Keratinocyte (primary cell): ENCODE measurements around the gene CBFA2T3. TPM values are rescaled to one million over a fixed set of nuclear protein-coding genes. Genes with fewer than 3 reads are reported as not detected.

ENCODE experiments used
- DNase-seq: peaks from one replicate; pipeline ENCODE4 v3.0.0-alpha.2; 2011; ENCODE audit warnings: low read depth, missing footprints, low spot score
- FAIRE-seq: peaks from 2 replicates; lab custom pipeline; 2011; peaks lifted over from hg19 to GRCh38; lab: Jason Lieb, UNC
- H2AFZ ChIP-seq: 2 replicates; pipeline ENCODE4 v1.6.0; 2012; ENCODE audit warnings: low read length, control low read depth, inconsistent platforms; ENCODE audit not compliant: control insufficient read depth
- H3K27ac ChIP-seq: 2 replicates; pipeline ENCODE4 v1.5.1; 2011; ENCODE audit warnings: low read length; ENCODE audit not compliant: control insufficient read depth, insufficient read depth
- H3K27me3 ChIP-seq: 3 replicates; pipeline ENCODE4 v1.6.0; 2011; ENCODE audit warnings: low read length; ENCODE audit not compliant: control insufficient read depth, insufficient read depth; ENCODE audit errors: extremely low read depth
- H3K36me3 ChIP-seq, 2 experiments: 2 replicates in 1 of 2; 3 replicates in 1 of 2; pipeline ENCODE4 v1.5.1; 2011; ENCODE audit warnings: low read length in 2 of 2, mild to moderate bottlenecking in 1 of 2; ENCODE audit not compliant: control insufficient read depth in 2 of 2, insufficient read depth in 2 of 2; ENCODE audit errors: extremely low read depth in 1 of 2
- H3K4me1 ChIP-seq: 3 replicates; pipeline ENCODE4 v1.5.1; 2011; ENCODE audit warnings: low read length; ENCODE audit not compliant: control insufficient read depth, insufficient read depth; ENCODE audit errors: extremely low read depth
- H3K4me2 ChIP-seq: 3 replicates; pipeline ENCODE4 v1.6.0; 2011; ENCODE audit warnings: low read depth, low read length; ENCODE audit not compliant: control insufficient read depth, insufficient read depth; ENCODE audit errors: extremely low read depth
- H3K4me3 ChIP-seq, 3 experiments: fragments of 200-600 bp in 1 of 3; sonication (generic) in 1 of 3; 2 replicates in 2 of 3; 3 replicates in 1 of 3; pipeline ENCODE4 v1.5.1; 2011 to 2016; ENCODE audit warnings: low read length in 3 of 3, mild to moderate bottlenecking in 3 of 3, control low read depth in 2 of 3, inconsistent platforms in 1 of 3, low read depth in 1 of 3, mixed read lengths in 1 of 3, mixed run types in 1 of 3, moderate library complexity in 1 of 3; ENCODE audit not compliant: control insufficient read depth in 2 of 3, insufficient read depth in 2 of 3; ENCODE audit errors: extremely low read depth in 1 of 3
- H3K79me2 ChIP-seq: 2 replicates; pipeline ENCODE4 v1.6.0; 2012; ENCODE audit warnings: low read length; ENCODE audit not compliant: control insufficient read depth, insufficient read depth
- H3K9ac ChIP-seq: 3 replicates; pipeline ENCODE4 v1.6.0; 2011; ENCODE audit warnings: low read length; ENCODE audit not compliant: control insufficient read depth, insufficient read depth; ENCODE audit errors: extremely low read depth
- H3K9me1 ChIP-seq: 3 replicates; pipeline ENCODE4 v1.6.0; 2011; ENCODE audit warnings: low read length; ENCODE audit not compliant: control insufficient read depth, insufficient read depth; ENCODE audit errors: extremely low read depth
- H3K9me3 ChIP-seq: 2 replicates; pipeline ENCODE4 v1.5.1; 2012; ENCODE audit warnings: low read depth, low read length; ENCODE audit not compliant: control insufficient read depth
- H4K20me1 ChIP-seq: 3 replicates; pipeline ENCODE4 v1.6.0; 2011; ENCODE audit warnings: low read length; ENCODE audit not compliant: control insufficient read depth, insufficient read depth; ENCODE audit errors: extremely low read depth
- CTCF ChIP-seq, 3 experiments: IDR thresholded peaks in 1 of 3; conservative IDR thresholded peaks in 1 of 3; optimal IDR thresholded peaks in 1 of 3; 2 replicates in 2 of 3; 3 replicates in 1 of 3; pipeline versions ENCODE3 to v1.5.1; 2011; ENCODE audit warnings: low read length in 3 of 3, mild to moderate bottlenecking in 3 of 3, moderate library complexity in 2 of 3, control low read depth in 1 of 3, inconsistent platforms in 1 of 3; ENCODE audit not compliant: insufficient read depth in 2 of 3; ENCODE audit errors: extremely low read depth in 1 of 3
- EZH2 ChIP-seq: IDR thresholded peaks from one replicate; pipeline ENCODE4 v1.6.1; 2012; ENCODE audit warnings: inconsistent platforms, mild to moderate bottlenecking, low read length, moderate library complexity
- dilution Hi-C: fragments of 300-500 bp; cut with MboI; formaldehyde crosslinking; loops from one replicate; pipeline ENCODE4 v1.7.0; 2020; ENCODE audit warnings: low sequenced_read_pairs; ENCODE audit not compliant: extremely low pct_ligation_motif_present
- polyA plus RNA-seq, 5 experiments: library from polyadenylated mRNA; depleted of rRNA in 3 of 5; stranded (reverse) in 3 of 5; stranded (forward) in 1 of 5; unstranded in 1 of 5; fragments of >200 nt; gene quantifications; 1 replicate in 1 of 5; 2 replicates in 3 of 5; 3 replicates in 1 of 5; pipeline versions ENCODE4 v1.2.1 to v1.2.3, GENCODE V29; 2011 to 2012; ENCODE audit warnings: missing spikeins in 2 of 5, low read depth in 1 of 5, low replicate concordance in 1 of 5

CBFA2T3 gene
- polyA plus RNA-seq, 1 donor (not counting 4 experiments of a cell fraction or from before 2014, with no cell fraction given): 0.08 TPM

- Histone ChIP-seq H3K27ac (no peak overlapping the region), H2AFZ (no peak overlapping the region), H3K4me1 (peaks cover 11% of the 10 kb centered on the region), H3K9me1 (no peaks in the 10 kb centered on the region), H4K20me1 (no peaks in the 10 kb centered on the region), H3K36me3 (no peaks in the 10 kb centered on the region), H3K27me3 (peaks cover 31% of the 10 kb centered on the region), H3K9ac (no peak overlapping the region), H3K9me3 (no peaks in the 10 kb centered on the region), H3K4me3 (no peak overlapping the region), H3K4me2 (no peak overlapping the region), H3K79me2 (no peaks in the 10 kb centered on the region)
- FAIRE-seq: no peak
- TF ChIP-seq CTCF (optimal IDR thresholded peaks at IDR 0.05 in 1 of 3, IDR thresholded peaks at IDR 0.05 in 1 of 3, conservative IDR thresholded peaks at IDR 0.05 in 1 of 3; ENCODE audit: extremely low read depth in 1 of 3, insufficient read depth in 2 of 3, low read length in 3 of 3) (no peak), EZH2 (no peak)
- dilution Hi-C loops: no loop called here
- DNase-seq: no peak
Measured at GRCh38 chr16:88874938-88875599, 101.9 kb downstream of the CBFA2T3 start.

GRCh38 chr16:88872650-88873331, 104.2 kb downstream of the CBFA2T3 start:
- no peak for TF ChIP-seq EZH2
- no peak for TF ChIP-seq CTCF (optimal IDR thresholded peaks at IDR 0.05 in 1 of 3, IDR thresholded peaks at IDR 0.05 in 1 of 3, conservative IDR thresholded peaks at IDR 0.05 in 1 of 3; ENCODE audit: extremely low read depth in 1 of 3, insufficient read depth in 2 of 3, low read length in 3 of 3)
- Histone ChIP-seq H3K27ac (no peak overlapping the region), H4K20me1 (no peaks in the 10 kb centered on the region), H2AFZ (no peak overlapping the region), H3K27me3 (peaks cover 41% of the 10 kb centered on the region), H3K4me3 (no peak overlapping the region), H3K9ac (no peak overlapping the region), H3K9me1 (no peaks in the 10 kb centered on the region), H3K4me2 (no peak overlapping the region), H3K4me1 (no peaks in the 10 kb centered on the region), H3K36me3 (no peaks in the 10 kb centered on the region), H3K9me3 (no peaks in the 10 kb centered on the region), H3K79me2 (no peaks in the 10 kb centered on the region)
- DNase-seq (no peak), FAIRE-seq (no peak)
- dilution Hi-C loops: no loop called here
